Naive B cell (primary cell): ENCODE results near the gene DACH1. TPM values are rescaled to one million over a fixed set of nuclear protein-coding genes. Genes with fewer than 3 reads are reported as not detected.
"Not testable (repeated sequence)": the region's sequence is repeated elsewhere in the genome, so short reads cannot be mapped to it uniquely, and the experiment has no call there.

Experiments
- ATAC-seq, 2 donors: fragments of 150-1000 bp; cut with Tn5 transposase; 2 replicates each; pipeline ENCODE4 v1.10.0; 2021; ENCODE audit warnings: low read depth in 2 of 2, mild to moderate bottlenecking in 2 of 2, moderate library complexity in 2 of 2
- DNase-seq: peaks from one replicate; pipeline ENCODE4 v3.0.0; 2022
- H3K27ac Mint-ChIP-seq, 6 donors: one replicate each; pipeline ENCODE4 v1.8.0; 2020 to 2022; ENCODE audit warnings: mild to moderate bottlenecking in 6 of 6, mixed read lengths in 6 of 6, moderate library complexity in 5 of 6, inconsistent platforms in 2 of 6
- H3K27me3 Mint-ChIP-seq, 3 donors: one replicate each; pipeline ENCODE4 v1.8.0; 2021 to 2022; ENCODE audit warnings: mixed read lengths in 3 of 3, mild to moderate bottlenecking in 1 of 3
- H3K36me3 Mint-ChIP-seq, 2 donors: one replicate each; pipeline ENCODE4 v1.8.0; 2020 to 2022; ENCODE audit warnings: mixed read lengths in 2 of 2, inconsistent platforms in 1 of 2, mild to moderate bottlenecking in 1 of 2
- H3K4me1 Mint-ChIP-seq, 3 donors: one replicate each; pipeline ENCODE4 v1.8.0; 2020 to 2022; ENCODE audit warnings: mixed read lengths in 3 of 3, inconsistent platforms in 1 of 3, mild to moderate bottlenecking in 1 of 3, moderate library complexity in 1 of 3
- H3K4me3 Mint-ChIP-seq, 8 donors: one replicate each; pipeline ENCODE4 v1.8.0; 2020 to 2022; ENCODE audit warnings: mild to moderate bottlenecking in 8 of 8, mixed read lengths in 8 of 8, moderate library complexity in 8 of 8, inconsistent platforms in 2 of 8
- H3K9me3 Mint-ChIP-seq, 7 donors: one replicate each; pipeline ENCODE4 v1.8.0; 2020 to 2022; ENCODE audit warnings: mixed read lengths in 7 of 7, mild to moderate bottlenecking in 5 of 7, inconsistent platforms in 2 of 7, moderate library complexity in 1 of 7
- polyA plus RNA-seq, 6 donors: library from polyadenylated mRNA; unstranded; fragments of 300-500 nt; fragmentation: Illumina TruSeq; gene quantifications; one replicate each; pipeline ENCODE4 v1.2.3, GENCODE V29; 2021; ENCODE audit warnings: low read depth in 6 of 6

DACH1 gene
- polyA plus RNA-seq = not detected

DNA sequence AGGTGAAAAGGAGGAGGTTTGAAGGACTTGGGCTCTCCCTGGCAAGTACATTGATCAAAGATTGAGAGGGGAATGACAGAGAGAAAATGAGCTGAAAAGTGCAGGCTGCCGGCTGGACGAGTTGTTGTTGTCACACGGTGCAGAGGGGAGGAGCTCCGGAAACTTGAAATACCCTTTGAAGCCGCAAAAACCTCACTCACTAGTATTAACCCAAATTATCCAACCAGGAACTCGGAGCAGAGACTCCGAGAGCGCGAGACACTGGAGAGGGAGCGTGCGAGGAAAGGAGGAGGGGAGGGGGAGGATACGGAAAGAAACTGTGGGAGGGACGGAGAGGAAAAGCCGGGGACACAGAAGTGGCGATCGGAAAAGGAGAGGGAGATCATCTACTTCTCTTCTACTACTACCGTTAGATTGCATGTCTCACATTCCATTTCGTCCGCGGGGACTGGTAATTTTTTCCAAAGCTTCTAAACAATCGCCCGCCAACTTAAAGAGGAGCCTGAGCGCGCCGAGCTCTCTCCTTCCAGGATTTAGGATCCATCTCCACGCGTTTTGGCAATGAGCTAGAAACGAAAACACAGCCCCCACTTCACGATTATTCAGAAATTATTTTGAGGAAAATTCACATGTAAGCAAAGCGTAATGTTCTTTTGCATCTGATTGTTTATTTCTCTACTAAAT, at the start of gene DACH1:
DACH1 (minus strand) TSS at position 74 of the 684 bp plus-strand sequence.
- peaks cover 23 to 34% (median 27%) of the 10 kb centered on the region in 3 donors for H3K4me1 Mint-ChIP-seq
- ATAC-seq (peak; percentile 58 to 62), DNase-seq (no peak)
- peaks cover 0 to 10% of the 10 kb centered on the region in 2 donors for H3K36me3 Mint-ChIP-seq
- peaks cover 0 to 3% (median 0%) of the 10 kb centered on the region in 7 donors for H3K9me3 Mint-ChIP-seq
- peak within 1 kb of the TSS; percentile 68 to 88 (median 82) for H3K4me3 Mint-ChIP-seq
- peaks cover 46 to 58% (median 57%) of the 10 kb centered on the region in 3 donors for H3K27me3 Mint-ChIP-seq
- H3K27ac Mint-ChIP-seq = peak within 1 kb of the TSS in 1 of 6 donors; percentile 18

DNA sequence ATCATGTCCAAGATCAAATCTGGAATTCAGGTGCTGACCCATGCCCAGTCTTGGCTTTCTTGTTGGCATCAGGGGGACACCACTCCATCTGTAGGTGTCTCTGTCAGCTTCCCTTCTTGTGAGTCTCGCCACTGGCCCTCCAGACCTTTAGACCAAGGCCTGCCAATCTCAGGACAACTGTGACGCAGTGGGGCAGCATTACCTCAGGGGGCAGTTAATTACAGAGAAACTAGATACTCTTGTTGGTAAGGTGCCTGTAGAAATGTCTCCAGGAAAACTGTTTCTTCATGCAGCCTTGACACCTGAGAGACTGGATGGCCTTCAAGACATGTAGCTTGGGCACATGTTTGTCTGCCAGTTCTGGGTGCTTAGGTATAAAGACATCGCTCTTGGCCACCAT, 46.7 kb upstream of the DACH1 start:
- Mint-ChIP-seq H3K4me1 (no peaks in the 10 kb centered on the region), H3K27me3 (no peaks in the 10 kb centered on the region), H3K4me3 (no peak overlapping the region), H3K9me3 (no peaks in the 10 kb centered on the region), H3K36me3 (no peaks in the 10 kb centered on the region), H3K27ac (no peak overlapping the region)
- DNase-seq = no peak
- no peak for ATAC-seq

DNA sequence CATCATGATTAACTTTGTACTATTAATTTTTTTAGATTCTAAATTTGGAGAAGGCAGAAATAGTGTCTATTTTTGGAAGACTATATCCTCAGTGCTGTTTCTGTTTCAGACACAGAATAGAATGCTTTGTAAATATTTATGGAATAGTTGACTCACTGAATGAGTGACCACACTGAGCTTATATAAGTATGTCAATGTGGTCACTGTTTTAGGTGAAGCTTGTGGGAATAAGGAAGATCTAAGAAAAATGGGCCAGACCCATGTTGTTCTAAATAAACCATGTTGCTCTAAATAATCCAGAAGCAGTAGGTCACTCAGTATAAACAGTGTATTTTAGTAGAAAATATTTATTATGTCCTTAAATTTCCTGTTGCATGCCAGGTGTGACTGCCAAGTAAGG, 45.5 kb upstream of the DACH1 start:
- DNase-seq = no peak
- H3K9me3 Mint-ChIP-seq = no peaks in the 10 kb centered on the region
- no peak overlapping the region for H3K4me3 Mint-ChIP-seq
- no peaks in the 10 kb centered on the region for H3K36me3 Mint-ChIP-seq
- no peak for ATAC-seq
- no peak overlapping the region for H3K27ac Mint-ChIP-seq
- no peaks in the 10 kb centered on the region for H3K4me1 Mint-ChIP-seq
- H3K27me3 Mint-ChIP-seq = no peaks in the 10 kb centered on the region

DNA sequence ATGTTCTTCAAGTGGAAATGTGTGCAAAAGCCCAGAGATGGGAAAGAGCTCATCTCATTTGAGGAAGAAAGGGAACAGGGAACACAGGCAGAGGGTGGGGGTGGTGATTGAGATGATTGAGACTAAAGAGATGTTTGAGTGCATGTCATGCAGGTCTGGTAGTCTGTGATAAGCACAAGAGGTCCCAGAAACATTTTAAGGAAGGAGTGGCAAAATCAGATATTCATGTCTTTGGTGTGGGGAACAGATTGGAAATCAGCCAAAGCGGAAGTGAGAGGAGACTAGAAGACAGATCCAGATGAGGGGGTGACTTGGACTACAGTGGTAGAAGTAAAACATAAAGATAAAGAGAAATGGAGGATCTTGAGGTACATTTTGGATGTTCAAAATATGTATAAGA, 39.4 kb upstream of the DACH1 start:
- DNase-seq (no peak), ATAC-seq (no peak)
- no peaks in the 10 kb centered on the region for H3K36me3 Mint-ChIP-seq
- H3K4me3 Mint-ChIP-seq = no peak overlapping the region
- no peaks in the 10 kb centered on the region for H3K27me3 Mint-ChIP-seq
- no peak overlapping the region for H3K27ac Mint-ChIP-seq
- H3K4me1 Mint-ChIP-seq = no peaks in the 10 kb centered on the region
- peaks cover 0 to 7% (median 0%) of the 10 kb centered on the region in 7 donors for H3K9me3 Mint-ChIP-seq

DNA sequence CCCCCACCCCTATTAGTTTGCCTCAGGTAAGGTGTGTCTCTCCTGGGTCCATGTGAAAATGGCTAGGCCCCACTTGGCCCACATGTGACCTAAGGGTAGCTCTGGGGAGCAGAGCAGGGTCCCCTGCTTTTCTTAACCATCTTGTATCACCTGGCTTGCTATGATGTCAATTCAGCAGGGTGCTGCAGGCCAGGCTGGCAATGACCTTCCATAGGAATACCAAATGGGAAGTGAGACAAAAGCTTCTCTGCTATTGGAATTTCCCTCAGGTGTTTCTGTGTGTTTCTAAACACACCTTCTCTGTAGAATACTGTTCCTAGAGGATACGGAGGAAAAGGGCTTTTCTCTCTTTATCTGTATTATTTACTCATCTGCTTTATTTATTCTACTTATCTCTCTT, 35.7 kb upstream of the DACH1 start:
- Mint-ChIP-seq H3K36me3 (no peaks in the 10 kb centered on the region), H3K27ac (no peak overlapping the region), H3K4me1 (no peaks in the 10 kb centered on the region), H3K4me3 (no peak overlapping the region), H3K9me3 (peaks cover 0 to 7% (median 0%) of the 10 kb centered on the region in 7 donors), H3K27me3 (no peaks in the 10 kb centered on the region)
- DNase-seq (no peak), ATAC-seq (no peak)

DNA sequence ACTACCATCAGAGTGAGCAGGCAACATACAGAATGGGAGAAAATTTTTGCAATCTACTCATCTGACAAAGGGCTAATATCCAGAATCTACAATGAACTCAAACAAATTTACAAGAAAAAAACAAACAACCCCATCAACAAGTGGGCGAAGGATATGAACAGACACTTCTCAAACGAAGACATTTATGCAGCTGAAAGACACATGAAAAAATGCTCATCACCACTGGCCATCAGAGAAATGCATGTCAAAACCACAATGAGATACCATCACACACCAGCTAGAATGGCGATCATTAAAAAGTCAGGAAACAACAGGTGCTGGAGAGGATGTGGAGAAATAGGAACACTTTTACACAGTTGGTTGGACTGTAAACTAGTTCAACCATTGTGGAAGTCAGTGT, 26.5 kb upstream of the DACH1 start:
- H3K4me3 Mint-ChIP-seq, H3K4me1 Mint-ChIP-seq, ATAC-seq, DNase-seq, H3K27me3 Mint-ChIP-seq, H3K27ac Mint-ChIP-seq, H3K36me3 Mint-ChIP-seq, H3K9me3 Mint-ChIP-seq: not testable (repeated sequence)

DNA sequence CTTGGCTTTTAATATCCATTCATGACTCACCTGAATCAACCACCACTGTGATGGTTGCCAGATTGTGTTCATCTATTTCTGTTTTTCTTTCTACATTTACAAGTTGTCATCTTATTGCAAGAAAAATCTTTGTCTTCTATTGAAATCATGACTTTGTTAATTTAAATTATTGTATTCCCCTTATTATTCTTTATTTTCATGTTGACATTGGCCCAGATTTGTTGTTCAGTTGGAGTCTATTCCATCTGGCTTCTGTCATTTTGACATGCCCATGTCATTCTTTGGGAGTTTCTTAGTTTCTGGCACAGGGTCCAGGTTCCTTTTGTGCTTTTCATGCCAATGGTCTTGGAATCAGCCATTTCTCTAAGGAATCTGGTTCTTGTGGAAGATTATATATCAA, 19.9 kb upstream of the DACH1 start:
- no peak for ATAC-seq
- no peaks in the 10 kb centered on the region for H3K27me3 Mint-ChIP-seq
- H3K27ac Mint-ChIP-seq = no peak overlapping the region
- H3K9me3 Mint-ChIP-seq = peaks cover 0 to 4% (median 0%) of the 10 kb centered on the region in 7 donors
- DNase-seq = no peak
- H3K4me1 Mint-ChIP-seq = no peaks in the 10 kb centered on the region
- no peak overlapping the region for H3K4me3 Mint-ChIP-seq
- H3K36me3 Mint-ChIP-seq = no peaks in the 10 kb centered on the region

DNA sequence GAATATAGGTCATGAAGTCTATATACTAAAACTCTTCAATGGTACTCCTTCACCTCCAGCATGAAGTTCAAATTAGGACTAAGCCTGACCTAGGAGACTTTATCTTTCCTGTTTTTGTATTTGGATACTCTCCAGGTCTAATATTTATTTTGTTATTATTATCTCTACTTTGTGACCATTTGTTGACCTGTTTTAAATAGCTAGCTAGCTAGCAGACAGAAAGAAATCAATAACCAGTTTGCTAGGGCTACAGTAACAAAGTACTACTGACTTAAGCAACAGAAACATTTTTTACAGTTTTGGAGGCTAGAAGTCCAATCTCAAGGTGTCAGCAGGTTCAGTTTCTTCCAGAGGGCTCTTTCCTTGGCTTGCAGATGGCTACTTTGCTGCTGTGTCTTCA, 15.1 kb upstream of the DACH1 start:
- no peaks in the 10 kb centered on the region for H3K36me3 Mint-ChIP-seq
- H3K4me3 Mint-ChIP-seq = no peak overlapping the region
- ATAC-seq = no peak
- H3K9me3 Mint-ChIP-seq = peaks cover 0 to 6% (median 2%) of the 10 kb centered on the region in 7 donors
- no peak for DNase-seq
- no peaks in the 10 kb centered on the region for H3K27me3 Mint-ChIP-seq
- no peaks in the 10 kb centered on the region for H3K4me1 Mint-ChIP-seq
- H3K27ac Mint-ChIP-seq = no peak overlapping the region

DNA sequence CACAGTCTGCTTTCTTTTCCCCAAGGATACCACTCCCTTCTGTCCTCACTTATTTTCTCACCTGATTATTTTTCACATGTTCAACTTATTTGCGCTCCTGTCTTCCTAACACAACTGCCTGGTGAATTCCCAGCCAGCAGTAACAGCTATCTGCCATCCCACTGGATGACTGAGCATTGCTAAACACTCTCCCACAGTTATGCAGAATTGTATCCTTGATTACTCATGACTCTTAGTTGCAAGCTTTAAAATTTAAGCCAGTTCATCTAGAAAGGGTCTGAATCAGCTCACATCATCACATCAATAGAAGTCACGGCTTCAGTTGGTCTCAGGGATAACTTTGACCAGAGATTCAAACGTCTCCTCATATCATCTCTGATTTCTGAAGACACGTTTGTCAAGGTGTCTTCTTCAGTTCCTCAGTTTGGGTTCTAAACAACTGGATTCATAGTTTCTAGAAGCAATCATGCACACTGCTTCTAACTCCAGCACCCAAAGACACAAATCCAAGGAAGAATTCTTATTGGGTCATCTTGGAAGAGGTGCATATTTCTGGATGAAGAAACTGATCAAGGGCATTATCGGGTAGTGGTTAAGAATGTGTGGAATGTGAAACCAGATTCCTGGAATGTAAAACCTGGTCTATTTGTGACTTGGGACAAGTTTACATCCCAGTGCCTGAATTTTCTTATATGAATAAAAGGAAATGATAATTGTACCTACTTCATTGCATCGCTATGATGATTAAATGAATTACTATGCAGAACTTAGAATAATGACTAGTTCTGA, 13.9 kb upstream of the DACH1 start:
- Mint-ChIP-seq H3K4me3 (no peak overlapping the region), H3K4me1 (no peaks in the 10 kb centered on the region), H3K36me3 (no peaks in the 10 kb centered on the region), H3K27me3 (no peaks in the 10 kb centered on the region), H3K27ac (no peak overlapping the region), H3K9me3 (peaks cover 0 to 6% (median 2%) of the 10 kb centered on the region in 7 donors)
- ATAC-seq (no peak), DNase-seq (no peak)

DNA sequence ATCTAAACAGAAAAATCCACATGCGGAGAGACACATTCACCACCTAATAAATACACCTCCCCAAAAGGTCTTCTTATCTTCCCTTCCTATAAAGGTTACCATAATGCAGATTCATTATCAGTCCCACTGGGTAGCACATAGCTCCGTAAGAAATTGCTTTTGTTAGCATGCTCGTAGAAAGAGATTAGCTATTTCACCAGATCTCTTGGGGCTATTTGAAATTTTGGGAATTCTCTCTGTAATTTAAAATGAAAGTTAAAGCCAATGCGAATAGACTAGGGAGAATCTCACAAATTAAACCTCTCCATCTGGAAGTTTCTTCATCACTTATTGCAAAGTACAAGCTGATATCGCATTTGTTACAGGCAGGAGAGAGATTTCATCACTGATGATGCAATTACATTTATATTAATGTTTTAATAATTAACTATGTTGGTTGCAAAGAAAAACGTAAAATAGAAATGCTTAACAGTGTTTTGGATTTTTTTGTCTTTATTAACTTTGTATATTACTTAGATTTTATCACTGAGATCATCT, 12.9 kb upstream of the DACH1 start:
- ATAC-seq = no peak
- Mint-ChIP-seq H3K9me3 (peaks cover 0 to 6% (median 2%) of the 10 kb centered on the region in 7 donors), H3K4me1 (no peaks in the 10 kb centered on the region), H3K36me3 (no peaks in the 10 kb centered on the region), H3K4me3 (no peak overlapping the region), H3K27ac (no peak overlapping the region), H3K27me3 (no peaks in the 10 kb centered on the region)
- no peak for DNase-seq

DNA sequence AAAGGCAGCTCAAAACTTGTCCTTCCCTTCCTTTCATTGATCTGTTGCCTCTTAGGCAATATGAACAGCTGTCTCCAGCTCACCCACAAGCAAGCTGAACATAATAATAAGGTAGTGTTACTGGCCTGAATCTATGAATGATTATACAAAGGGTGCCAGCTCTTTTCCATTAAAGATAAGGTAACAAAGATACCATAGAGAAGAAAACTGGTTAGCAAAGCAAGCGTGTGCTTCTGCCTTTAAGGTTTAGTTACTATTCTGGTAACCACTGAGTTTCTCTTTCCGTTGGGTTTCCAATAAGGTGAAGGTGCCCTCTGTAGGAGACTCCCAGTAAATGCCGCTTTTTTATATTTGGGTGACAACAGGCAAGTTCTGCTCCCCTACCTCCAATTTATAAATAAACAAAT, 12.1 kb upstream of the DACH1 start:
- peaks cover 0 to 6% (median 2%) of the 10 kb centered on the region in 7 donors for H3K9me3 Mint-ChIP-seq
- peak overlapping the region in 1 of 6 donors; percentile 61 for H3K27ac Mint-ChIP-seq
- ATAC-seq = peak in 1 of 2 donors; percentile 40
- no peak for DNase-seq
- H3K4me1 Mint-ChIP-seq = no peaks in the 10 kb centered on the region
- no peak overlapping the region for H3K4me3 Mint-ChIP-seq
- H3K27me3 Mint-ChIP-seq = no peaks in the 10 kb centered on the region
- H3K36me3 Mint-ChIP-seq = no peaks in the 10 kb centered on the region

DNA sequence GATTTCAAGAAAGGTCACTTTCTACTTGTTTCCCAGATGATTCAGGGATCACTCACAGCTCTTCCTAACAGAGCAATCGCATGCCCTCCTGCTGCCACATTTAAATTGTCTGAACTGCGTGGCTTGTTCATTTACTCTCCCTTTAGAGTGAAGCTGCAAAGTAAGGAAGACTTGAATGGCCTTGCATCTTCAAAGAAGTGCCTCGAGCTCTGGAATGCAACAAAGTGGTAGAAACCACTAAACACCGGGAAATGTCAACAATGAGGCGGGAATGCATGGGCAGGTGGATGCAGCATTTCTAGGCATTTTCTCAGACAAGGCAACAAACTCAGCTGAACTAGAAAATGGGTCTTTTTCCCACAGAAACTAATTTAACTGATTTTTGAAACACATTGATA, 10.3 kb upstream of the DACH1 start:
- no peak overlapping the region for H3K4me3 Mint-ChIP-seq

DNA sequence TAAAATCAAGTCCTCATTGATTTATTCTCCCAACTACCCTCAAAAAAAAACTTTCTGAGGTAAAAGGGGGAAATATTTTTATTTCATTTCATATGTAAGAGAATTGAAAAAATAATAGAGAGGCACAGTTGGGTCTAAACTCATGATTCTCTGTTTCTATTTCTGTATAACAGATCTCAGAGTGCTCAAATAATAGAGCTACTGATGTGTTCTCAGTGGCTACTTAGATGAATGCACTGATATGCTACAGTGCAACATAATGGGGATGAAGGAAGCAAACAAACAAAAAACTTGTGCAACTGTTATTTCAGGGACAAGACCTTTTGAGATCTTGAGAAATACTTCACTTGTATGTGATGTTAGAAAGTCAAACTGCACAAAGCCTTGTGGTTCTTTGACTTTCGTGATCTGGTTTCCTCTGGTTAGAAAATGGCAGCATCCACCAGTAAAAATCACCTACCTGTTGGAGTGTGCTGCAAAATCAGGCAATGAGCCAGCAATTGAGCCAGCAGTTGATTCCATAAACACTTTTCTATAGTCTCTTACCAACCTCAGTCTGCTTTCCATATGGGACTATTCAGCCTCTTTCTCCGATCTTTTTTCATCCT, 9.7 kb upstream of the DACH1 start:
- no peak for ATAC-seq
- Mint-ChIP-seq H3K36me3 (no peaks in the 10 kb centered on the region), H3K27ac (no peak overlapping the region), H3K4me1 (no peaks in the 10 kb centered on the region), H3K9me3 (peaks cover 0 to 2% (median 0%) of the 10 kb centered on the region in 7 donors), H3K4me3 (no peak overlapping the region), H3K27me3 (peaks cover 0 to 4% (median 0%) of the 10 kb centered on the region in 3 donors)
- DNase-seq = no peak

More for the DNA sequence above, 10.3 kb upstream of the DACH1 start:
- H3K9me3 Mint-ChIP-seq = peaks cover 0 to 2% (median 0%) of the 10 kb centered on the region in 7 donors
- H3K27me3 Mint-ChIP-seq = no peaks in the 10 kb centered on the region
- DNase-seq (no peak), ATAC-seq (no peak)
- H3K27ac Mint-ChIP-seq = no peak overlapping the region
- H3K36me3 Mint-ChIP-seq = no peaks in the 10 kb centered on the region
- H3K4me1 Mint-ChIP-seq = no peaks in the 10 kb centered on the region
